SK-N-SH (cell line): ENCODE measurements around the gene GIPC2. TPM values are rescaled to one million over a fixed set of nuclear protein-coding genes. Genes with fewer than 3 reads are reported as not detected.

Experiments
- CTCF ChIA-PET: fragments of 300-600, 350-600 bp; formaldehyde crosslinking; extraction: SDS; loops from one replicate; lab custom pipeline; 2021; lab: Yijun Ruan, JAX
- POLR2A ChIA-PET: fragments of 350-600 bp; sonication (Branson Sonifier 250); formaldehyde crosslinking; extraction: SDS; loops from one replicate; lab custom pipeline; 2020; ENCODE audit warnings: antibody characterized with exemption, inconsistent platforms; lab: Yijun Ruan, JAX
- DNase-seq: peaks from one replicate; pipeline ENCODE4 v3.0.0; 2012
- H2AFZ ChIP-seq: fragments of 200-600 bp; sonication (generic); 2 replicates; pipeline ENCODE4 v1.8.1; 2016; ENCODE audit warnings: antibody characterized with exemption, mild to moderate bottlenecking, low read depth
- H3F3A ChIP-seq: fragments of 200-600 bp; sonication (generic); replicated peaks from 2 replicates; pipeline ENCODE3; 2016; ENCODE audit warnings: antibody characterized with exemption, mild to moderate bottlenecking; ENCODE audit not compliant: insufficient read depth
- H3K27ac ChIP-seq, 2 experiments: fragments of 200-500 bp in 1 of 2; fragments of 200-600 bp in 1 of 2; sonication (Bioruptor generic) in 1 of 2; sonication (generic), shearing (Covaris generic) in 1 of 2; 2 replicates each; pipeline versions ENCODE4 v1.5.1 to v1.6.1; 2014 to 2016; ENCODE audit warnings: low read depth in 2 of 2, inconsistent platforms in 1 of 2, low read length in 1 of 2, mild to moderate bottlenecking in 1 of 2, mixed read lengths in 1 of 2
- H3K27me3 ChIP-seq: fragments of 200-600 bp; sonication (generic), shearing (Covaris generic); 2 replicates; pipeline ENCODE4 v1.6.1; 2016; ENCODE audit warnings: mixed run types; ENCODE audit not compliant: insufficient read depth
- H3K36me3 ChIP-seq, 2 experiments: fragments of 200-500 bp in 1 of 2; fragments of 200-600 bp in 1 of 2; sonication (Bioruptor generic) in 1 of 2; sonication (generic) in 1 of 2; replicated peaks in 1 of 2; 2 replicates each; pipeline versions ENCODE3 to v1.5.1; 2014 to 2016; ENCODE audit warnings: low read length in 1 of 2, mild to moderate bottlenecking in 1 of 2; ENCODE audit not compliant: insufficient read depth in 2 of 2, control insufficient read depth in 1 of 2
- H3K4me1 ChIP-seq, 2 experiments: fragments of 200-500 bp in 1 of 2; fragments of 200-600 bp in 1 of 2; sonication (Bioruptor generic) in 1 of 2; sonication (generic), shearing (Covaris generic) in 1 of 2; 2 replicates each; pipeline versions ENCODE4 v1.5.1 to v1.6.1; 2014 to 2016; ENCODE audit warnings: low read depth in 1 of 2, low read length in 1 of 2, mixed run types in 1 of 2; ENCODE audit not compliant: insufficient read depth in 2 of 2, control insufficient read depth in 1 of 2
- H3K4me2 ChIP-seq: fragments of 200-600 bp; sonication (generic), shearing (Covaris generic); 2 replicates; pipeline ENCODE4 v1.6.1; 2017; ENCODE audit warnings: mixed run types
- H3K4me3 ChIP-seq, 2 experiments: fragments of 200-500 bp in 1 of 2; fragments of 200-600 bp in 1 of 2; sonication (Bioruptor generic) in 1 of 2; sonication (generic), shearing (Covaris generic) in 1 of 2; 2 replicates each; pipeline versions ENCODE4 v1.5.1 to v1.8.1; 2014 to 2016; ENCODE audit warnings: low read depth in 2 of 2, inconsistent platforms in 1 of 2, low read length in 1 of 2, mild to moderate bottlenecking in 1 of 2, mixed read lengths in 1 of 2, moderate library complexity in 1 of 2
- H3K79me2 ChIP-seq: fragments of 200-600 bp; sonication (generic); 2 replicates; pipeline ENCODE4 v1.8.1; 2017; ENCODE audit warnings: mild to moderate bottlenecking; ENCODE audit not compliant: insufficient read depth
- H3K9ac ChIP-seq: fragments of 200-600 bp; sonication (generic); 2 replicates; pipeline ENCODE4 v1.6.1; 2017; ENCODE audit warnings: mixed run types
- H3K9me2 ChIP-seq: fragments of 200-600 bp; sonication (generic); 2 replicates; pipeline ENCODE4 v1.6.1; 2017; ENCODE audit warnings: mixed run types
- H3K9me3 ChIP-seq: fragments of 200-600 bp; sonication (generic); 2 replicates; pipeline ENCODE4 v1.6.1; 2017; ENCODE audit warnings: mixed run types, mild to moderate bottlenecking, moderate library complexity
- H4K20me1 ChIP-seq: fragments of 200-600 bp; sonication (generic); 2 replicates; pipeline ENCODE4 v1.6.1; 2017; ENCODE audit warnings: mild to moderate bottlenecking, mixed run types; ENCODE audit not compliant: insufficient read depth
- CTCF ChIP-seq: fragments of 200-600 bp; sonication (generic); IDR thresholded peaks from 2 replicates; pipeline ENCODE4 v1.6.1; 2017; ENCODE audit warnings: antibody characterized with exemption, mild to moderate bottlenecking, moderate library complexity
- FOSL2 ChIP-seq: IDR thresholded peaks from 2 replicates; pipeline ENCODE4 v1.4.0; 2012; ENCODE audit warnings: low read depth, mild to moderate bottlenecking, moderate library complexity, borderline replicate concordance
- FOXJ3 ChIP-seq: sonication (generic); formaldehyde crosslinking; IDR thresholded peaks from 2 replicates; pipeline ENCODE4 v1.5.1; 2020; ENCODE audit warnings: mild to moderate bottlenecking, missing genetic modification reagents
- FOXM1 ChIP-seq: IDR thresholded peaks from 2 replicates; pipeline ENCODE4 v1.4.0; 2012; ENCODE audit warnings: low read depth, mild to moderate bottlenecking
- GATA2 ChIP-seq: sonication (generic); formaldehyde crosslinking; IDR thresholded peaks from 2 replicates; pipeline ENCODE4 v1.5.0; 2020; ENCODE audit warnings: mild to moderate bottlenecking, missing genetic modification reagents
- MAX ChIP-seq: IDR thresholded peaks from 2 replicates; pipeline ENCODE4 v1.4.0; 2012; ENCODE audit warnings: low read depth
- NRF1 ChIP-seq: IDR thresholded peaks from 2 replicates; pipeline ENCODE4 v1.6.1; 2012; ENCODE audit warnings: low read depth, mild to moderate bottlenecking, low read length
- POLR2AphosphoS5 ChIP-seq: IDR thresholded peaks from 2 replicates; pipeline ENCODE4 v1.6.1; 2012; ENCODE audit warnings: low read depth, low read length
- RCOR1 ChIP-seq: fragments of 150-350 bp; IDR thresholded peaks from 2 replicates; pipeline ENCODE4 v1.6.1; 2017; ENCODE audit warnings: antibody characterized with exemption, low read length
- REST ChIP-seq: IDR thresholded peaks from 2 replicates; pipeline ENCODE4 v1.6.1; 2012; ENCODE audit warnings: mild to moderate bottlenecking, low read depth, low read length, moderate library complexity
- SIN3A ChIP-seq: IDR thresholded peaks from 2 replicates; pipeline ENCODE4 v1.6.1; 2012; ENCODE audit warnings: low read depth, mild to moderate bottlenecking, low read length, moderate library complexity, borderline replicate concordance
- SMC3 ChIP-seq: IDR thresholded peaks from 2 replicates; pipeline ENCODE4 v1.6.1; 2012; ENCODE audit warnings: low read depth, low read length, improper control_type of control experiment
- TAF1 ChIP-seq: IDR thresholded peaks from 2 replicates; pipeline ENCODE4 v1.6.1; 2012; ENCODE audit warnings: low read depth, mild to moderate bottlenecking, low read length, moderate library complexity, borderline replicate concordance
- TEAD4 ChIP-seq: IDR thresholded peaks from 2 replicates; pipeline ENCODE4 v1.4.0; 2012; ENCODE audit warnings: mild to moderate bottlenecking, borderline replicate concordance; ENCODE audit not compliant: insufficient read depth
- YY1 ChIP-seq: IDR thresholded peaks from 2 replicates; pipeline ENCODE4 v1.4.0; 2012; ENCODE audit warnings: low read depth, mild to moderate bottlenecking
- WGBS: methylation state at CpG from one replicate; pipeline ENCODE4 v1.1.6; 2017; ENCODE audit warnings: low lambda C conversion rate; 5-methylcytosine and 5-hydroxymethylcytosine counted together
- polyA plus RNA-seq, 3 experiments: library from polyadenylated mRNA; depleted of rRNA; stranded (reverse); fragments of >200 nt; gene quantifications; 2 replicates each; pipeline ENCODE4 v1.2.3, GENCODE V29; 2012

Gene GIPC2
- polyA plus RNA-seq, 1 of the 3 experiments (the other 2 are of a cell fraction), result 0.02 TPM

GRCh38 chr1:78132174-78132947 is 86.6 kb downstream of the GIPC2 start:
- DNase-seq, result no peak
- WGBS, result 85% methylated on average over 3 of the region's 3 CpGs
- POLR2A ChIA-PET, result no interaction called here

GRCh38 chr1:78132948-78133322 is 87.2 kb downstream of the GIPC2 start:
- TF ChIP-seq SMC3 (no peak), FOSL2 (no peak), NRF1 (no peak), CTCF (no peak), RCOR1 (no peak), TAF1 (no peak), FOXM1 (no peak), YY1 (no peak), REST (no peak), FOXJ3 (CRISPR knock-in tag) (no peak)
- H2AFZ ChIP-seq, result no peak overlapping the region
- no peak overlapping the region for H3K4me3 ChIP-seq
- CTCF ChIA-PET, result interaction anchor here (0.8 to 3.8 kb wide), 3 partner anchors 10 to 476 kb away, joined by 5 to 77 read pairs (median 61); no protein-coding TSS in a partner anchor
- no peaks in the 10 kb centered on the region for H3K4me1 ChIP-seq
- H3K27me3 ChIP-seq, result no peaks in the 10 kb centered on the region
- H4K20me1 ChIP-seq, result no peaks in the 10 kb centered on the region
- no peak for DNase-seq
- H3K9me3 ChIP-seq, result no peaks in the 10 kb centered on the region
- H3K9me2 ChIP-seq, result no peaks in the 10 kb centered on the region
- H3F3A ChIP-seq, result peaks cover 5% of the 10 kb centered on the region
- POLR2A ChIA-PET, result no interaction called here
- H3K36me3 ChIP-seq, result no peaks in the 10 kb centered on the region
- whole genome bisulfite sequencing, result 97% methylated on average over 1 of the region's 1 CpG
- no peak overlapping the region for H3K27ac ChIP-seq
- H3K4me2 ChIP-seq, result no peak overlapping the region
- no peak overlapping the region for H3K9ac ChIP-seq
- H3K79me2 ChIP-seq, result no peaks in the 10 kb centered on the region

More at GRCh38 chr1:78132174-78132947, 86.6 kb downstream of the GIPC2 start:
- no peaks in the 10 kb centered on the region for H3K36me3 ChIP-seq
- peaks cover 5% of the 10 kb centered on the region for H3F3A ChIP-seq
- H3K27ac ChIP-seq, result no peak overlapping the region
- no peaks in the 10 kb centered on the region for H3K9me3 ChIP-seq
- H3K9me2 ChIP-seq, result no peaks in the 10 kb centered on the region
- no peak overlapping the region for H3K4me2 ChIP-seq
- CTCF ChIA-PET, result interaction anchor here (1.4 to 3.8 kb wide), 7 partner anchors 11 to 548 kb away, joined by 3 to 77 read pairs (median 6); no protein-coding TSS in a partner anchor
- no peak for TF ChIP-seq POLR2AphosphoS5
- no peak for TF ChIP-seq SIN3A
- no peak for TF ChIP-seq TEAD4
- no peak for TF ChIP-seq MAX
- no peak for TF ChIP-seq GATA2 (CRISPR knock-in tag)
- TF ChIP-seq, all 33 proteins: peak for 0
- H4K20me1 ChIP-seq, result no peaks in the 10 kb centered on the region
- no peak overlapping the region for H2AFZ ChIP-seq
- no peaks in the 10 kb centered on the region for H3K4me1 ChIP-seq
- H3K4me3 ChIP-seq, result no peak overlapping the region
- H3K27me3 ChIP-seq, result no peaks in the 10 kb centered on the region
- H3K9ac ChIP-seq, result no peak overlapping the region
- no peaks in the 10 kb centered on the region for H3K79me2 ChIP-seq
